IPS DF 4.7 (cell line): Measurements from ENCODE around the gene FHIT.

Source experiments
- DNase-seq: peaks from one replicate; pipeline ENCODE4 v3.0.0-alpha.2; 2013; ENCODE audit warnings: low spot score; ENCODE audit errors: extremely low read depth

Gene FHIT

DNA sequence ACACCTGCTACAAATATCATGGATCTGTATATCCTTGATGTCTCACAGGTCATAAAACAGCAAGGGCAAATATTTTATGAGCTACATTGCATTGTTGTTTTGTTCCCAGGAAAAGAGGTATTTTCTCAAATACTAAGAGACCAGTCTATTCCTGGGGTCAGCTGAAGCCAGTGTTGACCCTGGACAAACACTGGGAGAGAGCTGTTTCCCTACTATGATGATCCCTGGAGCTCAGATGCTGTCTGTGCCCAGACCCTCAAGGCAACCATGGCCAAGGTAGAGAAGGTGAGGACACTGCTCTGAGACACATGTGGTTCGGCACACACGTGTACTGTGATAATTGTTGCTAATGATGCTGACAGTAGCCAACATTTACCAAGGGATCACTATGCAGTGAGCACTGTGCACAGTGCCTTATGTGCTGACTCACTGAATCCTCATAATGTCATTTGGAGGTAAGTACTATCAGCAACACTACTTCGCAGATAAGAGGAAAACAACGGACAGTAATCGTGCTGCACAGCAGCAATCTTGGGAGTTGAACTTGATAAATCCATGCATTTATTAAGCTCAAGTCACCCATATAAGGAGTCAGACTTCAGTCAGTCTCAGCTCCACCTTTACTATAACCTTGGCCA, 943.6 kb downstream of the FHIT start:
- DNase-seq = no peak

DNA sequence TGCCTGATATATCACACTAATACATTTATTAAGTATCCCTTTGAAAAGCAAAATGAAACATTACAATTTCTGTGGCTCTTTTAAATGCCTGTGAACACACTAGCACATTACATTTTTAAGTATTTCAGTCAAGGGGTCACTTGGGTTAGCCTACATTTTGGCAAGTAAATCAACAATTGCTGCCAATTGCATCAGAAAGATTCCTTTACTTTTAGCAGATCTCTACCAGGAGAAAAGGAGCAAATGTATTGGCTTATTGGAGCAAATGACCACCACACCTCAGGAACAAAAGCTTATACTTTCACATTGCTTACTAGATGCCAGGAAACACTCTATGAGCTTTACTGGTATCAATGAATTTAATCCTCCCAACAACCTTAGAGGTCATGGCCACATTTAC, 947.1 kb downstream of the FHIT start:
- DNase-seq = no peak

DNA sequence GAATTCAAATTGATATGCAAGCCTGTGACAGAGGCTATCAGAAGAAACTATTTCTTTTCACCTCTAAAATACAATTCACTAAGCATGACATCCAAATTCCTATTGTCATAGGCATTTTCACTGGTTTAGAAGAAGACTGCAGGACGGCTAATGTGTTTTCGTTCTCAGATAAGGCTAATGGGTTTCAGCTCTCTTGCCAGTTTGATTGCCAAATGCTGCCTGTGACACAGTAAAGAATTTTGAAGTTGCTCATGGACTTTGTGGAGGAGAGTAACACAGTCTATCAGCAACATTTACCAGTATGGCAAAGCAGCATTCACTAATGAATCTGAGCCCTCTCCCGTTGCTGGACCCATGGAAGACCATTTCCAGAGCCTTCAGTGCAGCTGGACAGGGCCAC, 948.1 kb downstream of the FHIT start:
- DNase-seq = no peak

DNA sequence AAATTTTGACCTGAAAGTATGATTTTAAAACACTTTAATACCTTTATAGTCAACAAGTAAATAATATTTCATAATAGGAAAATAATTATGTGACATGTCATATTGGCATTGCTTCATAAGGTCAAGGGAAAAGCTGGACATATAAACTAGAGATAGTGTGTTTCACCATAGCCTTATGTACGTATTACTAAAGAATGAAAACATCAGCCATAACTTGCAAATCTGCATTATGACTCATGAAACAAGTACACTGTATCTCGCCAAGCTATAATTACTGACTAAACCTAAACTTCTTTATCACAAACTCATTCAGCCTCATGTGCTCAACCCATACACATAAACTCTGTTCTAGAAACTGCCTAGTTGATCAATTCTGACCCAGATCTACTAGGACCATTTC, 950.1 kb downstream of the FHIT start:
- no peak for DNase-seq

DNA sequence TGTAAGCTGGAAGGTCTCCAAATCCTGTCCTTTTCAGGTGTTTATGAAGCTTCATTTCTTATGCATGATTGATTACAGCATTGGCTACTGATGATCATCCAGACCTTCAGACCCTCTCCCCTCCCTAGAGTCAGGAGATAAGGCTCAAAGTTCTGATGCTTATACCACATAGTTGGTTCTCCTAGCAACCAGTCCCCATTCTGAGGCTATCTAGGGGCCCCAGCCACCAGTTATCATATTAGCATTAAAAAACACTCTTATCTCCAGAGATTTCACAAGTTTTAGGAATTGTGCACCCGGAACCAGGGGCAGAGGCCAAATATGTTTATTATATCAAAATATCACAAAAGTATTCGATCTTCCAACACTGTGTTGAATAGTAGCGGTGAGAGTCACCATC, 953.1 kb downstream of the FHIT start:
- no peak for DNase-seq

DNA sequence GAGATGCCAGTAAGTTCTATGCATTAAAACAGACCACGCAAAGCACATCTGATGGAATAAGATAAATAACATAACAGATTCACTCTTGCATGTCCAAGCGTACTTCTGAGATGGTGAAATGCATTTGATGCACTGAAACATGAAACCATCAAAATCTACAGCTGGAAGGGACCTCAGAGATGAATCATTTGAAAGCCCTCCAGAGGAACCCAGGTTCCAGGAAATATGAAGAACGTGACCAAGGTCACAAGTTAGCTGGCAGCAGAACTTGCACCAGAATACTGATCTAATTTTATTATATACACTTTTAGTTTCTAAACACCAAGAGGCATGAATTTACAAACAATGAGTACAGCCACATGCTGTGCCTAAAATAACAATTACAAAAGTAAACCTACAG, 957.1 kb downstream of the FHIT start:
- no peak for DNase-seq

DNA sequence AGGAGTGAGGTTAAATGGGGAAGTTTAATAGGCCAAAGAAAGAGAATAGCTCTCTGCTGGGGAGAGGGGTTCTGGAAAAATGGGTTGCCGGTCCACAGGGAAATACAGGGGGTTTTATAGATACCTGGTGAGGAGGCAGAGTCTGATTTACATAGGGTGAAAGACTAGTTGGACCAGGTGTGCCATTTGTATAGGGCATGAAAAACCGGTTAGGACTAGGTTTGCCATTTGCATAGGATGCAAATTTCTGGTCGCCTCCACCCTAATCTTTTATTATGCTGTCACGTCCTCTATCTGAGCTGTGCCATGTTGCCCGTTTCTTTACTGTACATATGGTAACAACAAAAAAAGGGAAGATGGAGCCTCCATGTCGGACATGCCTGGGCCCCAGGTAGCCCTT, 960.1 kb downstream of the FHIT start:
- no peak for DNase-seq

DNA sequence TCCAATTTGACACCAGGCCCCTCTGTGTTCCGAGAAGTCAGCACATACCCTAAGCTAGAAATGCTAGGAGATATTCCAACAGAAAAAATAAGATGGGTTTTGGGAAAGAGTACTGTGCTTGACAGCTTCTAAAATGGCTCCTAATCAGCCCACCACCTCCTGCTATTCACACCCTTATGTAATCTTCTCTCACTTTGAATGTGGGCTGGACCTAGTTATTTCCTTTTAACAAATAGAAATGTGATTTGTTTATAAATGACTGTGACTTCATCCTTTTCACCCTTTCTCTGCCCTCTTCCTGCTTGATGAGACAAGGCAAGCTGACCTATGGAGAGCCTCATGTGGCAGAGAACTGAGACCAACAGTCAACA, 961.1 kb downstream of the FHIT start:
- no peak for DNase-seq

DNA sequence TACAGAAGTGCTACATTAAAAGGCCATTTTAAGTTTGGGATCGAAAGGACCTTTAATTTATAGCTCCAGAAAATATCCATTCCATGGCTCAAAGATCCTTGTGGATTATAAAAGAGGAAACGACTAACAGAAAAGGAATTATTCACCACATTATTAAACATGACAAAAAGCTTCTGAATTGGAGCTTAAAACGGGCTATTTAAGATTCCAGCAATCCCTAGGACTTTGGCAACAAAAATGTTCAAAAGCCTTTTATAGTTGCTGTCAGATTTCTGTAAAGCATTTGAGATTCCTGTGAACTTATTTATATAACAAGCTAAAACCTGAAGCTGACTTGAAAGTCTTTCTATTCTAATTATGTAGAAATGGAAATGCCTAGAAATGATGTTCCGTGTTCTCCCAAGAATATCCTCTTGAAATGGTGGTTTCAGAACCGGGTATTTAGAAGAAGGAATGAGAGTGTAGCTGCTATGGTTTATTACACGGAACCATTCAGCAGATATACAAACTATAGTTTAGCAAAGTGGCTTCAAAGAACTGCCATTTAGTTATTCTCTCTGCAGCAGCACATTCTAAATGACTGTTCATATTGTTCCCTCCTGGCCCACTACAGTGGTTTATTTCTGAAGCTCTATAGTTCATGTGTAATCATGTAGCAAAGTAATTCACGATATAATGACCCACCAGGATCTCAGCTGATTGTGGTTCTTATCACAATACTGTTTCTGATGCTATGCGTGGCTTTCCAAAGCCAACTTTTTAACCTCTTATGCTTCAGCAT, 961.7 kb downstream of the FHIT start:
- DNase-seq = no peak

DNA sequence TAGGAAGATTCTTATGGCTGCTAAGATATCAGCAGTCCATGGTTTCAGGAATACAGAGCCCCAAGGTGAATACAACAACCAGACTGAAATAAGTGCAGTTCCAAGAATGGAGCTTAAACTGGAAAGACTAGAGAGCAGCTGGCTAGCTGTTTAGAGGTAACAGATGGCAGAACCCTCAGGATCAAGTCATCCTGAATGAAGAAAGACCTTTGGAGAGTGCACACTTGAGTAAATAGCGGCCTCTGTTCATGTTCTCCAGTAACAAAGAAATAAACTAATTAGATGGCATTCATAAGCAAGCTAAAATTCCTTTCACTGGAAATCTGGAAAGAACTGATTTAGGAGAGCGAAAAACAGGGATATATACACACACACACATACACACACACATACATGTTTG, 968.4 kb downstream of the FHIT start:
- DNase-seq = no peak

DNA sequence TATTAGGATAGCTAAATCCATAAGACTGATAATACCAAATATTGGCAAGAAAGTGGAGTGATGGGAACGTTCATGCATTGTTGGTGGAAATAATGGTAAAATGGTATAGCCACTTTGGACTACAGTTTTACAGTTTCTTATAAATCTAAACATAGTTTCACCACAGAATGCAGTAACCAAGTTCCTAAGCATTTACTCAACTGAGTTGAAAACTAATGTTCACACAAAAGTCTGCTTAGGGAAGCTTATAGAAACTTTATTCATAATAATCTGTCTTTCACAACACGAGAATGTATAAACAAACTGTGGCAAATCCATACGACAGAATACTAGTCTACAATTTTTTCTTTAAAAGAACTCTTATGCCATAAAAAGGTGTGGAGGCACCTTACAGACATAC, 969.3 kb downstream of the FHIT start:
- no peak for DNase-seq

DNA sequence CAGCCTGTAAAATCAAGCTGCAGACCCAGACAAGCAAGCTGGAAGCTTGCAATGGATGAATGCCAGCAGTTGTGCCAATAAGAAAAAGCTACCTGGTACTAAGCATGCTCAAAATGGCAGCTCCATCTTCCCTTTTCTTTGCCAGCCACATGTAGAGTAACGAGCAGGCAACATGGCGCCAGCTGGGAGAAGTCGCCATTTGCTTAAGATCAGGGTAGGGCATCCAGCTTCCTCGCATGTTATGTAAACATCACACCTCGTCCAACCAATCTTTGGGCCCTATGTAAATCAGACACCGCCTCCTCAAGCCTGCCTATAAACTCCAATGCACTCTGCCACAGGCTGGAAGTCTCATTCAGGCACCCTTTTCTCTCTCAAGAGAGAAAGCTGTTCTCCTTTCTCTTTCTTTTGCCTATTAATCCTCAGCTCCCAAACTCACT, 973.9 kb downstream of the FHIT start:
- no peak for DNase-seq

DNA sequence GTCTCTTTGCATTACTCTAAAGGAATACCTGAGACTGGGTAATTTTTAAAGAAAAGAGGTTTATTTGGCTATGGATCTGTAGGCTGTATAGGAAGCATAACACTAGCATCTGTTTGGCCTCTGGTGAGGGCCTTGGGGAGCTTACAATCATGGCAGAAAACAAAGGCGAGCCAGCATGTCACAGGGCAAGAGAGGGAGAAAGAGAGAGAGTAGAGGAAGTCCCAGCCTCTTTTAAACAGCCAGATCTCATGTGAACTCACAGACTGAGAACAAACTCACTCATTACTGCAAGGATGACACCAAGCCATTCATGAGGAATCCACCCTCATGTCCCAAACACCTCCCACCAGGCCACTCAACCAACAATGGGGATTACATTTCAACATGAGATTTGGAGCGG, 974.6 kb downstream of the FHIT start:
- no peak for DNase-seq

DNA sequence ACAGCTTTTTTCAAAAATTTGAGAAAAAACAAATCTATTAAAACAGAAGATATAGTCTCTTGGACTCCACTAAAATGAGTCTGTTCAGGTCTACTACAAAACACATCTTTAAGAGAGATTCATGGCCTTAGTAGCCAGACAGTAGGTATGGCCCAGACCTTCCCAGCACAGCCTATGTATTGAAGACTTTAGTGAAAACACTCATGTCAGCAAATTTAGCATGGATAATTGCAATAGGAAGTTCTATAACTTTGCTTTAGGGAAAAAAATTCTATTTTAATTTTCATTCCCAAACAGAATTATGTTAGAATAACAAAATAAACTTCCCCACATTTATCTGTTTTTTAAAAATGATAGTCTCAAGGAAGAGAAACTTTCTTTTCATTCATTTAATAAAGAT, 976.6 kb downstream of the FHIT start:
- no peak for DNase-seq

DNA sequence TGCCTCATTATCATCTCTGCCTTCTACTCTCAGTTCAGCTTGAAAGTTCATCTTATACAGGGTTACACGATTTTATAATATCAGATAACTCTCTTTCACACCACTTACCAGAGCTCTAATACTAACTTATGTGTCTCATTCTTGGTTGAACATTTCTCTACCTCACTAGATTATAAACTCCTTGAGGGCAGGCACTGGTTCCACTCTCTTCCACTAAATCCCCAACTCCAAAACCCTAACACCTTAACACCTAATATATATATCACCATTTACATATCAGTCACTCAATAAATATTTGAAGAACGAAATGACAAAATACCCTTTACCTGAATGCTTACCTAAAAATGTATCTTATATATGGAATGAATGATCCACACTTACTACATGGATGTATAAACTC, 977.2 kb downstream of the FHIT start:
- no peak for DNase-seq

DNA sequence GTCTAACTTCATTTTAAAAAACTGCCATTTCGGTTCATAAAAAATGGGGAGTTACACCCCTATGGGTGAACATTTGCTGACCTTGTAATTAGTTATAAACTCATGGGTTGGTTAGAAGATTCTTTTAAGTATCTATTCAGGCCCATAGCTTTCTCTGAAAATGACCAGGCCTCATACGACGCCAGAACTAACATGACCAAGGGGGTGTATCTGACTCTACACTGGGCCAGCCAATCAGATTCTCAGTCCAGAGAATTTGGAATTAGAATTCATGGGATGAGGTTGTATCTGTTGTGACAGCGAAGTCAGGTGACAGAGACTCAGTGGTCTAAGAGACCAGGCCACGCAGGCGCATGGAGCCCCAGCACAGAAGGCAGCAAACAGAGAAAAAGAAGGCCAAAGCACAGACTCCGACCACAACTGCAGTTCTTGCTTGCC, 981.4 kb downstream of the FHIT start:
- DNase-seq = no peak

DNA sequence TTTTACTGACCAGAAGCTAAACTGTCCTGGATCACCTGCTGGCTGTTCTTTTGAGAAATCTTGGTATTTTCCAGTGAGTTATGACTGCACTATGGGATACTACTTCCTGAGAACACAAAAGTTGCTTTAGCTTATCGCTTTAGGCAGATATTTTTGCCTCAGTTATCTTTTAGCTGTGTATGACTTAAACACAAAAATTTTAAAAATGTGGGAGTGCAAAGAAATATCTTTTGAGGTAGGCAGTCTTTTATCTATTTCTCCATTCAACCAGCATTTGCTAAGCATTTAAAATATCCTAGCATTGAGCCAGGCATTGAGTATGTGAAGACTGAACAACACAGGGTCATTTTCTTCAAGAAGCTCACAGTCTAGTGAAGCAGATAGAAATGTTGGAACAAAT, 981.9 kb downstream of the FHIT start:
- DNase-seq = no peak

DNA sequence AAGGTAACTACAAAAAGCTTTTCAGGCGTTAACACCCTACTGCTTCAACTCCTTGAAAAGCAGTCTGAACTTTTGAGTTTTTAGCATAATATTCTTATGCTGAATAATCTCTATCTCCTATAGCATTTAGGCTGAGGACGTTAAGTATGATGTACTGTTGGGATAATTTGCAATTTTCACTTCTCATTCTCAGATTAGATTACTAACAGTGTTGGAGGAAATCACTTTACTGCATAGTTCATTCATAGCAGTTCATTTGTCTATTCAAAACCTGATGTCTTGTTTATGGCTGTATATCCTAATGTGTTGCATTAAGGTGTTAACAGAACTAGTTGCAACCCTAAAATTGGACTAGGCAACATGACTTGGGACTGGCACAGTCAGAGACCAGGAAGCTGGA, 983.1 kb downstream of the FHIT start:
- no peak for DNase-seq

DNA sequence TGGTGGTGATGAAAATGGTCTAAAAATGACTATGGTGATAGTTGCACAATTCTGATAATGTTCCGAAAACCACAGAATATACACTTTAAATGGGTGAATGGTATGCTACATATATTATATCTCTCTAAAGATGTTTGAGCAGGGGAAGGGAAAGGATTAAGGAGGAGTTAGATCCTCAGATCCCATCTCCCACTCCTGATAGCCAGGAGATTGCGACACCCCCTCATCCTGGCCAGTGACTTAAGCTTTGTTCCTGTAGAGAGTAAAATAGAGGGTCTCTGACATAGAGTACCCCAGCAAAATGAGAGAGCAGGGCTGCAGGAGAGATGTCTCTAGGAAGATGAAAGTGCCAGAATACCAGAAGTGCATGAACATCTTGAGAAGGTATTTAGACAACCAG, 984.8 kb downstream of the FHIT start:
- DNase-seq = no peak

DNA sequence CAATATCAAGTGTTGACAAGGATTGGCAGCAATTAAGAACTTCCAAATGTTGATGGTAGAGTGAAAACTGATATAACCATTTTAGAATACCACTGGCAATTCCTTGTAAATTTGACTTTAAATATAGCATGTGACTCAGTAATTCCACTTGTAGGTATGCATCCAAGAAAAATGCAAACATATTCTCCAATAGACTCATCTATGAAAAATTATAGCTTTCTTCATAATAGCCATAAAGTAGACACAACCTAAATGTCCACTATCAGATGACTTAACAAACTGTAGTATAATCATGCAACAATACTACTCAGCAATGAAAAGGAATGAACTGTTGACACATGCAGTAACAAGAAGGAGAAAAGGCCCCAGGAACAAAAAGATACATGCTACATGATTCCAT, 988.1 kb downstream of the FHIT start:
- DNase-seq = no peak

DNA sequence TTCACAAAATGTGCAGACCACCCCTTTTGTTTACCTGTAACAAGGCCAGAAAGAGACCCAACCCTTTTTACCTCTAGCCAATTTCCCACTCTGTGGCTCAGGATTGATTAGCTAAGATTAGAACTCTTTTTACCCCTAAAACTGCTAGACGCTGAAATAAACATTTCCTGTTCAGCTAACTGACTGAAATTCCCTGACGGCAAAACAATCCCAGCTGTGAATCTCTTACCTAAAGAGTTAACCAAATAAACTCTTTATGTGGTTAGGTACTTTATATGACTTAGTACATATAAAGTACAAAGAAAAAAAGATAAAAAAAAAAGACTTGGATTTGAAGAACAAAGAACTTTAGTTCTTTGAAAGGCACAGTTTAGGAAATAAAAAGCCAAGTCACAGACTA, 988.7 kb downstream of the FHIT start:
- no peak for DNase-seq

DNA sequence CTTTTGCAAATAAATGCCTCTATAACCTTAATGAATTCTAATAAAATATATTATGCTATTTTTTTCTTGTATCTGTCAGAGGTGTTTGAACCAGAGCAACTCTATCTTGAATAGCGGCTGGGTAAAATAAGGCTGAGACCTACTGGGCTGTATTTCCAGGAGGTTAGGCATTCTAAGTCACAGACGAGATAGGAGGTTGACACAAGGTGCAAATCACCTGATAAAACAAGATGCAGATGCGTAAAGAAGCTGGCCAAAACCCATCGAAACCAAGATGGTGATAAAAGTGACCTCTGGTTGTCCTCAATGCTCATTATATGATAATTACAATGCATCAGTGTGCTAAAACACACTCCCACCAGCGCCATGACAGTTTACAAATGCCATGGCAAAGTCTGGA, 990.7 kb downstream of the FHIT start:
- DNase-seq = no peak

DNA sequence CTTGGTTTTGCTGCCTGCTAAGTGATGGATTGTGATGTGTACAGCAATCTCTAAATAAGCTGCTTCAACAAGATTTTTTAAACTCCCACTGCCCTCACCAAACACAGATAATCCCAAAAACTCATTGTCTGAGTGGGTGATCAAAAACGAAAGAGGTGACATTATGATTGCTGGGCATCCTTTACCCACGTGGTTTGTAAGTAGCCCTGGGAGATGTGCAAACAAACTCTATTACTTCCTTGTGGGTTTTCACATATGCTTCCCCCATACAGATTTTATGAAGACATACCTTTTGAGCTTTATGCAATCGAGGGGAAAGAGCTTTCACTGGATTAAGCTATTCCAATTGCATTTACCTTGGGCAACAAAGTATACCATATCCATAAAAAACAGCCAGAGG, 1000.4 kb downstream of the FHIT start:
- DNase-seq = no peak
